Activated CD8-positive, alpha-beta memory T cell treated with anti-CD3 and anti-CD28 coated beads for 4 hours (primary cell): ENCODE measurements around the gene CEP85L.

Source experiments
- DNase-seq, 2 donors: peaks; one replicate each; pipeline ENCODE4 v3.0.0-alpha.2; 2020; ENCODE audit warnings: low read depth in 2 of 2

Gene CEP85L

DNA sequence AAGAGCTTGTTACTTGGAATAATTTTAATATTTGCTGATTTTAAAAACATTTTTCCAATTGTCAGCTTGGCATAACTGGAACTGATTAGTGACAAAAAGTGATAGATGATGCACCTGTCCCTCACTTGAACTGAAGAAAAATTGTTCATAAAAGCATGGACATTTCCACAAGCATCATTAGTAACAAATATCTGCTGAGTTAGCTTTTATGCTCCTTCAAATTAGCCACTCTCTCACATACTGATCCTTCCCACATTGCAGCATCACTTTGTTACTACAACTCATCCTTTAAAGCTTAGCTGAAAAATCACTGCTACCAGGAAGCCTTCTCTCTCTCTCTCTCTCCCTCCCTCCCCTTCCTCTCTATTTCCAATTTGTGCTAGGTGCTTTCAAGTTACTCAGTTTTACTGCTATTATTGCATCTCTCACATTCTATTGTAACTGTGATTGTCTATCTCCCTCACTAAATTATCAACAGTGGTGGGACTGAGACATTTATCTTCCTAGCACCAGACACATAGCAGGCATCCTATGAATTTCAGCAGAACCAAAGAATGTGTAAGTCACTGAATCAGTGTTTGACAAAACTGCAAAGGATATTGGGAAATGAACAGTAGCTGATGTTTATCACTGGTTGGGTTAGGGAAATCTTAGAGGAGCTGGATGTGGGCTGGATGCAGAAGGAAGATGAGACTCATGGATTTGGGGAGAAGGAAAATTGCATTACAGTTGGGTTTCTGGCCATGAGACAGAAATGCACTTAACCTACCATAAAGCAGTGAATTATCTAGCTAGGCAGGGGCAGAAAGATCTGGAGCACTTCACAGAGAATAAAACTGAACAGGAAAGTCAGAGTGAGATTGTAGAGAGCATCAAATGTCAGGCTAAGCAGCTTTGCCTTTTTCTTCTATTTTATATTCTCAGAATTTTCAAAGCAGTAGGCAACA, 231.7 kb downstream of the CEP85L start:
- no peak for DNase-seq
